Hematopoietic multipotent progenitor cell treated with erythropoietin and hydrocortisone succinate and interleukin-3 and kit ligand, for 4 days (in vitro differentiated cells): ENCODE data around the gene PAFAH1B2.

Experiments used
- DNase-seq: peaks from one replicate; pipeline ENCODE4 v3.0.0-alpha.2; 2015

The PAFAH1B2 gene

GRCh38 chr11:117225553-117226170, 81.6 kb downstream of the PAFAH1B2 start:
- no peak for DNase-seq
